Hepatocyte (in vitro differentiated cells): Measurements from ENCODE around the gene STX18.

Experiments
- CTCF ChIP-seq: fragments of 200-600 bp; sonication (generic); IDR thresholded peaks from 2 replicates; pipeline ENCODE4 v1.5.1; 2016; ENCODE audit warnings: antibody characterized with exemption, mild to moderate bottlenecking; ENCODE audit not compliant: poor library complexity
- EZH2 ChIP-seq: fragments of 200-600 bp; sonication (generic); IDR thresholded peaks from 2 replicates; pipeline ENCODE4 v1.6.1; 2016; ENCODE audit warnings: antibody characterized with exemption, mild to moderate bottlenecking, borderline replicate concordance
- EZH2phosphoT487 ChIP-seq: fragments of 200-600 bp; sonication (generic); IDR thresholded peaks from one replicate; pipeline ENCODE4 v1.6.1; 2018; ENCODE audit warnings: antibody characterized with exemption, mild to moderate bottlenecking, low read depth, moderate library complexity; ENCODE audit not compliant: unreplicated experiment, severe bottlenecking

- no peak for TF ChIP-seq CTCF
- TF ChIP-seq EZH2 = no peak
- TF ChIP-seq EZH2phosphoT487 = no peak
Measured at GRCh38 chr4:4491396-4491893, 50.4 kb downstream of the STX18 start.
